HEK293 (cell line): ENCODE measurements around the gene IL1B.

Experiments used
- CTCF ChIA-PET: fragments of 350-600 bp; formaldehyde crosslinking; extraction: SDS; loops from one replicate; lab custom pipeline; 2021; ENCODE audit warnings: antibody characterized with exemption; lab: Yijun Ruan, JAX
- POLR2A ChIA-PET: fragments of 300-600 bp; formaldehyde crosslinking; extraction: SDS; loops from one replicate; lab custom pipeline; 2020; ENCODE audit warnings: antibody characterized with exemption, inconsistent platforms; lab: Yijun Ruan, JAX
- H3K27ac ChIP-seq: fragments of 200-500 bp; sonication (Bioruptor generic); 2 replicates; pipeline ENCODE4 v1.5.1; 2014; ENCODE audit warnings: low read depth, low read length, control low read depth, inconsistent platforms; ENCODE audit errors: extremely low read depth
- H3K36me3 ChIP-seq, 2 experiments: fragments of 200-500 bp in 1 of 2; sonication (Bioruptor generic) in 1 of 2; 1 replicate in 1 of 2; 2 replicates in 1 of 2; pipeline ENCODE4 v1.5.1; 2014 to 2017; ENCODE audit warnings: inconsistent platforms in 2 of 2, low read length in 2 of 2; ENCODE audit not compliant: control insufficient read depth in 2 of 2, insufficient read depth in 1 of 2
- H3K4me1 ChIP-seq: fragments of 200-500 bp; sonication (Bioruptor generic); 2 replicates; pipeline ENCODE4 v1.5.1; 2014; ENCODE audit warnings: mild to moderate bottlenecking, low read length, inconsistent platforms; ENCODE audit not compliant: control insufficient read depth, insufficient read depth
- H3K4me3 ChIP-seq: 2 replicates; pipeline ENCODE4 v1.5.1; 2011; ENCODE audit warnings: low read depth, mild to moderate bottlenecking, control low read depth, low read length, moderate library complexity
- H3K9me3 ChIP-seq: fragments of 200-500 bp; sonication (Bioruptor generic); 2 replicates; pipeline ENCODE4 v1.5.1; 2014; ENCODE audit warnings: low read depth, low read length, inconsistent platforms; ENCODE audit not compliant: control insufficient read depth, insufficient read depth
- BCL11A ChIP-seq: fragments of 450-650 bp; formaldehyde crosslinking; IDR thresholded peaks from 2 replicates; pipeline ENCODE4 v1.5.1; 2016; ENCODE audit warnings: low read depth, missing biosample characterization, missing genetic modification characterization
- HOXC10 ChIP-seq: sonication (generic); formaldehyde crosslinking; IDR thresholded peaks from 2 replicates; pipeline ENCODE4 v1.8.1; 2023; ENCODE audit warnings: mild to moderate bottlenecking, missing genetic modification reagents
- HOXD13 ChIP-seq: sonication (generic); formaldehyde crosslinking; IDR thresholded peaks from 2 replicates; pipeline ENCODE4 v1.8.0; 2022; ENCODE audit warnings: missing genetic modification reagents, borderline replicate concordance
- KLF7 ChIP-seq: fragments of 450-650 bp; formaldehyde crosslinking; IDR thresholded peaks from 2 replicates; pipeline ENCODE4 v1.5.1; 2016; ENCODE audit warnings: missing biosample characterization, missing genetic modification characterization, borderline replicate concordance
- SALL2 ChIP-seq: fragments of 450-650 bp; formaldehyde crosslinking; IDR thresholded peaks from 2 replicates; pipeline ENCODE4 v1.5.0; 2017; ENCODE audit warnings: missing biosample characterization, mild to moderate bottlenecking, missing genetic modification characterization, borderline replicate concordance
- SETDB1 ChIP-seq: IDR thresholded peaks from one replicate; pipeline ENCODE4 v1.6.1; 2017; ENCODE audit warnings: mild to moderate bottlenecking, low read length, moderate library complexity, mixed read lengths; ENCODE audit not compliant: insufficient read length
- ZNF138 ChIP-seq: fragments of 450-650 bp; formaldehyde crosslinking; IDR thresholded peaks from 2 replicates; pipeline ENCODE4 v1.5.1; 2016; ENCODE audit warnings: missing biosample characterization, missing genetic modification characterization, borderline replicate concordance
- ZNF169 ChIP-seq: fragments of 450-650 bp; formaldehyde crosslinking; IDR thresholded peaks from 2 replicates; pipeline ENCODE4 v1.5.1; 2016; ENCODE audit warnings: missing biosample characterization, missing genetic modification characterization
- ZNF174 ChIP-seq: fragments of 450-650 bp; formaldehyde crosslinking; IDR thresholded peaks from 2 replicates; pipeline ENCODE4 v1.5.0; 2017; ENCODE audit warnings: missing biosample characterization, mild to moderate bottlenecking, missing genetic modification characterization
- ZNF175 ChIP-seq: fragments of 450-650 bp; formaldehyde crosslinking; IDR thresholded peaks from 2 replicates; pipeline ENCODE4 v1.5.1; 2016; ENCODE audit warnings: missing biosample characterization, missing genetic modification characterization
- ZNF433 ChIP-seq: fragments of 450-650 bp; formaldehyde crosslinking; IDR thresholded peaks from 2 replicates; pipeline ENCODE4 v1.5.1; 2016; ENCODE audit warnings: missing biosample characterization, missing genetic modification characterization, low read depth
- ZNF555 ChIP-seq: fragments of 450-650 bp; formaldehyde crosslinking; conservative IDR thresholded peaks from 2 replicates; pipeline ENCODE4 v1.5.1; 2017; ENCODE audit warnings: missing biosample characterization, mild to moderate bottlenecking, missing genetic modification characterization, inconsistent platforms
- ZNF558 ChIP-seq: fragments of 450-650 bp; formaldehyde crosslinking; IDR thresholded peaks from 2 replicates; pipeline ENCODE4 v1.5.1; 2016; ENCODE audit warnings: missing biosample characterization, missing genetic modification characterization
- ZNF660 ChIP-seq: fragments of 450-650 bp; IDR thresholded peaks from 2 replicates; pipeline ENCODE4 v1.5.1; 2018; ENCODE audit warnings: missing biosample characterization, mild to moderate bottlenecking, missing genetic modification characterization
- TF ChIP-seq, protein P1 (sequence below): fragments of 450-650 bp; formaldehyde crosslinking; IDR thresholded peaks from 2 replicates; pipeline ENCODE4 v1.5.1; 2016; ENCODE audit warnings: missing biosample characterization, missing genetic modification characterization
- TF ChIP-seq, protein P2 (sequence below): fragments of 450-650 bp; IDR thresholded peaks from 2 replicates; pipeline ENCODE4 v1.5.1; 2018; ENCODE audit warnings: missing biosample characterization, mild to moderate bottlenecking, missing genetic modification characterization
- TF ChIP-seq, protein P3 (sequence below): fragments of 450-650 bp; formaldehyde crosslinking; optimal IDR thresholded peaks from 2 replicates; pipeline ENCODE3; 2016; ENCODE audit warnings: missing biosample characterization, mild to moderate bottlenecking, missing genetic modification characterization
- TF ChIP-seq, protein P4 (sequence below): fragments of 450-650 bp; formaldehyde crosslinking; IDR thresholded peaks from 2 replicates; pipeline ENCODE4 v1.5.1; 2016; ENCODE audit warnings: missing biosample characterization, missing genetic modification characterization
- TF ChIP-seq, protein P5 (sequence below): fragments of 450-650 bp; formaldehyde crosslinking; IDR thresholded peaks from 2 replicates; pipeline ENCODE4 v1.5.1; 2017; ENCODE audit warnings: missing biosample characterization, missing genetic modification characterization
- TF ChIP-seq, protein P6 (sequence below): fragments of 450-650 bp; formaldehyde crosslinking; conservative IDR thresholded peaks from 2 replicates; pipeline ENCODE4 v1.5.1; 2016; ENCODE audit warnings: low read depth, missing biosample characterization, missing genetic modification characterization

IL1B gene

DNA sequence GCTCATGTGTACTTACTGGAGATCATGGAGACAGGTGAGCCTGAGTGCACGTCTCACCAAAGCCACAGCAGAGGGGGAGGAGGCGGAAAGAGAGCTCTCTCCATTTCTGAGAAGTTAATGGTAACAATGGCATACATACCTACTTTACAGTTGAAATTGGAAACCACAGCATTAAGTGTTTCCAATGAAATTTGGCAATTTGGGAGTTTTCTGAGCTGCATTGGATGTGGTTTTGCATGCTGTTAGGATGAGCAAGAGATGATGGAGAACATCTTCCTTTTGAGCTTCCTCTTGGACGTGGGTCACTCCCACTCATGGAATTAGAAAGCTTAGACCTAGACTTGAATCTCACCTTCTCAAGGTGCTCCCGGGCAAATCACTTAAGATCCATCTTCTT, 48.9 kb upstream of the IL1B start:
- TF ChIP-seq ZNF175 (no peak), HOXD13 (CRISPR knock-in tag) (no peak), ZNF138 (no peak), SETDB1 (no peak), ZNF174 (tag by site-specific recombination) (no peak), KLF7 (tag by site-specific recombination) (no peak), HOXC10 (CRISPR knock-in tag) (no peak), ZNF555 (no peak), ZNF660 (tag by site-specific recombination) (no peak), BCL11A (tag by site-specific recombination) (no peak), ZNF169 (tag by site-specific recombination) (no peak)
- TF ChIP-seq, protein P1, sequence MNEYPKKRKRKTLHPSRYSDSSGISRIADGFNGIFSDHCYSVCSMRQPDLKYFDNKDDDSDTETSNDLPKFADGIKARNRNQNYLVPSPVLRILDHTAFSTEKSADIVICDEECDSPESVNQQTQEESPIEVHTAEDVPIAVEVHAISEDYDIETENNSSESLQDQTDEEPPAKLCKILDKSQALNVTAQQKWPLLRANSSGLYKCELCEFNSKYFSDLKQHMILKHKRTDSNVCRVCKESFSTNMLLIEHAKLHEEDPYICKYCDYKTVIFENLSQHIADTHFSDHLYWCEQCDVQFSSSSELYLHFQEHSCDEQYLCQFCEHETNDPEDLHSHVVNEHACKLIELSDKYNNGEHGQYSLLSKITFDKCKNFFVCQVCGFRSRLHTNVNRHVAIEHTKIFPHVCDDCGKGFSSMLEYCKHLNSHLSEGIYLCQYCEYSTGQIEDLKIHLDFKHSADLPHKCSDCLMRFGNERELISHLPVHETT (tag by site-specific recombination), result no peak
- TF ChIP-seq, protein P2, sequence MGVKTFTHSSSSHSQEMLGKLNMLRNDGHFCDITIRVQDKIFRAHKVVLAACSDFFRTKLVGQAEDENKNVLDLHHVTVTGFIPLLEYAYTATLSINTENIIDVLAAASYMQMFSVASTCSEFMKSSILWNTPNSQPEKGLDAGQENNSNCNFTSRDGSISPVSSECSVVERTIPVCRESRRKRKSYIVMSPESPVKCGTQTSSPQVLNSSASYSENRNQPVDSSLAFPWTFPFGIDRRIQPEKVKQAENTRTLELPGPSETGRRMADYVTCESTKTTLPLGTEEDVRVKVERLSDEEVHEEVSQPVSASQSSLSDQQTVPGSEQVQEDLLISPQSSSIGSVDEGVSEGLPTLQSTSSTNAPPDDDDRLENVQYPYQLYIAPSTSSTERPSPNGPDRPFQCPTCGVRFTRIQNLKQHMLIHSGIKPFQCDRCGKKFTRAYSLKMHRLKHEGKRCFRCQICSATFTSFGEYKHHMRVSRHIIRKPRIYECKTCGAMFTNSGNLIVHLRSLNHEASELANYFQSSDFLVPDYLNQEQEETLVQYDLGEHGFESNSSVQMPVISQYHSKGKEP, result no peak
- TF ChIP-seq, protein P3, sequence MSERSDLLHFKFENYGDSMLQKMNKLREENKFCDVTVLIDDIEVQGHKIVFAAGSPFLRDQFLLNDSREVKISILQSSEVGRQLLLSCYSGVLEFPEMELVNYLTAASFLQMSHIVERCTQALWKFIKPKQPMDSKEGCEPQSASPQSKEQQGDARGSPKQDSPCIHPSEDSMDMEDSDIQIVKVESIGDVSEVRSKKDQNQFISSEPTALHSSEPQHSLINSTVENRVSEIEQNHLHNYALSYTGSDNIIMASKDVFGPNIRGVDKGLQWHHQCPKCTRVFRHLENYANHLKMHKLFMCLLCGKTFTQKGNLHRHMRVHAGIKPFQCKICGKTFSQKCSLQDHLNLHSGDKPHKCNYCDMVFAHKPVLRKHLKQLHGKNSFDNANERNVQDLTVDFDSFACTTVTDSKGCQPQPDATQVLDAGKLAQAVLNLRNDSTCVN, result no peak
- TF ChIP-seq, protein P4, sequence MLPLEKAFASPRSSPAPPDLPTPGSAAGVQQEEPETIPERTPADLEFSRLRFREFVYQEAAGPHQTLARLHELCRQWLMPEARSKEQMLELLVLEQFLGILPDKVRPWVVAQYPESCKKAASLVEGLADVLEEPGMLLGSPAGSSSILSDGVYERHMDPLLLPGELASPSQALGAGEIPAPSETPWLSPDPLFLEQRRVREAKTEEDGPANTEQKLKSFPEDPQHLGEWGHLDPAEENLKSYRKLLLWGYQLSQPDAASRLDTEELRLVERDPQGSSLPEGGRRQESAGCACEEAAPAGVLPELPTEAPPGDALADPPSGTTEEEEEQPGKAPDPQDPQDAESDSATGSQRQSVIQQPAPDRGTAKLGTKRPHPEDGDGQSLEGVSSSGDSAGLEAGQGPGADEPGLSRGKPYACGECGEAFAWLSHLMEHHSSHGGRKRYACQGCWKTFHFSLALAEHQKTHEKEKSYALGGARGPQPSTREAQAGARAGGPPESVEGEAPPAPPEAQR (tag by site-specific recombination), result no peak
- TF ChIP-seq, protein P5, sequence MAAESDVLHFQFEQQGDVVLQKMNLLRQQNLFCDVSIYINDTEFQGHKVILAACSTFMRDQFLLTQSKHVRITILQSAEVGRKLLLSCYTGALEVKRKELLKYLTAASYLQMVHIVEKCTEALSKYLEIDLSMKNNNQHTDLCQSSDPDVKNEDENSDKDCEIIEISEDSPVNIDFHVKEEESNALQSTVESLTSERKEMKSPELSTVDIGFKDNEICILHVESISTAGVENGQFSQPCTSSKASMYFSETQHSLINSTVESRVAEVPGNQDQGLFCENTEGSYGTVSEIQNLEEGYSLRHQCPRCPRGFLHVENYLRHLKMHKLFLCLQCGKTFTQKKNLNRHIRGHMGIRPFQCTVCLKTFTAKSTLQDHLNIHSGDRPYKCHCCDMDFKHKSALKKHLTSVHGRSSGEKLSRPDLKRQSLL, result no peak
- TF ChIP-seq, all 188 proteins: peak for 0
- Histone ChIP-seq H3K4me3 (no peak overlapping the region), H3K27ac (no peak overlapping the region), H3K36me3 (no peaks in the 10 kb centered on the region), H3K4me1 (peaks cover 2% of the 10 kb centered on the region; the same call in 1 of the 2 replicates), H3K9me3 (no peaks in the 10 kb centered on the region)
- ChIA-PET CTCF (interaction anchor here (0.6 to 4.1 kb wide), 43 partner anchors 7 to 281 kb away, joined by 3 to 64 read pairs (median 5); partner anchors contain the start of gene CKAP2L), POLR2A (interaction anchor here (0.6 to 1.1 kb wide), 2 partner anchors 135 to 257 kb away, joined by 3 read pairs; no protein-coding TSS in a partner anchor)

DNA sequence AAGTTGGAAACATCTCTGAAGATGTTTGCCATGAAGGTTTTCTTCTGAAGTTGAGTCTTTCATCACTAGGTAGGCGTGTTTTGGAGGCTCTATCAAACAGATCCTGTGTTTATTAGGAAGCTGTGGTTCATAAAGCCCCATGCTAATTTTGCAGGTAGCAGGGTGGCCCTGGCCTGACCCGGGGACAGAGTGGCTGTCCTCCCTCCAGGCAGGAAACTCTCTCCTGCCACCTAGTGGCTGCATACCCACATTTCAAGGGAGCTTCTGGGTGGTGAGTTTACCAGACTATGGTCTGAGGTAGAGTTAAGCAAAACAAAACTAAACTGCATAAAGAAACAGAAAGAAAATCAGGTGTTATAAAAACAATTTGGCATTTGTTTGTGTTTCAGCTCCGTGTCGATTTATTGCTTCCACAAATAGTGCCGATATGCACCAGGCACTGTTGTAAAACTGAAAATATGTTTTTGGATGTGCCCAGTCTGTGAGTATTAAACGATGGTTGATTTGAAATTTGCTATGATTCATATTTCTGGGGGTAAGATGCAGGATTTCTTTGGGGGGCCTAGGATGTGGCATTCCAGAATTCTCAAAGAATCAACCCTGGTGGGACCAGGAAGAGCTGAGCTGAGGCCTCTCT, 48.4 kb upstream of the IL1B start:
- Histone ChIP-seq H3K27ac (no peak overlapping the region), H3K36me3 (no peaks in the 10 kb centered on the region), H3K4me3 (no peak overlapping the region), H3K9me3 (no peaks in the 10 kb centered on the region), H3K4me1 (peaks cover 2% of the 10 kb centered on the region; the same call in 1 of the 2 replicates)
- ChIA-PET CTCF (interaction anchor here (0.6 to 4.1 kb wide), 42 partner anchors 8 to 382 kb away, joined by 3 to 64 read pairs (median 4); partner anchors contain the start of gene CKAP2L), POLR2A (interaction anchor here (0.6 to 1.1 kb wide), 2 partner anchors 135 to 257 kb away, joined by 3 read pairs; no protein-coding TSS in a partner anchor)
- TF ChIP-seq ZNF433 (tag by site-specific recombination) (no peak), ZNF558 (no peak), SALL2 (tag by site-specific recombination) (no peak)
- TF ChIP-seq, protein P6, sequence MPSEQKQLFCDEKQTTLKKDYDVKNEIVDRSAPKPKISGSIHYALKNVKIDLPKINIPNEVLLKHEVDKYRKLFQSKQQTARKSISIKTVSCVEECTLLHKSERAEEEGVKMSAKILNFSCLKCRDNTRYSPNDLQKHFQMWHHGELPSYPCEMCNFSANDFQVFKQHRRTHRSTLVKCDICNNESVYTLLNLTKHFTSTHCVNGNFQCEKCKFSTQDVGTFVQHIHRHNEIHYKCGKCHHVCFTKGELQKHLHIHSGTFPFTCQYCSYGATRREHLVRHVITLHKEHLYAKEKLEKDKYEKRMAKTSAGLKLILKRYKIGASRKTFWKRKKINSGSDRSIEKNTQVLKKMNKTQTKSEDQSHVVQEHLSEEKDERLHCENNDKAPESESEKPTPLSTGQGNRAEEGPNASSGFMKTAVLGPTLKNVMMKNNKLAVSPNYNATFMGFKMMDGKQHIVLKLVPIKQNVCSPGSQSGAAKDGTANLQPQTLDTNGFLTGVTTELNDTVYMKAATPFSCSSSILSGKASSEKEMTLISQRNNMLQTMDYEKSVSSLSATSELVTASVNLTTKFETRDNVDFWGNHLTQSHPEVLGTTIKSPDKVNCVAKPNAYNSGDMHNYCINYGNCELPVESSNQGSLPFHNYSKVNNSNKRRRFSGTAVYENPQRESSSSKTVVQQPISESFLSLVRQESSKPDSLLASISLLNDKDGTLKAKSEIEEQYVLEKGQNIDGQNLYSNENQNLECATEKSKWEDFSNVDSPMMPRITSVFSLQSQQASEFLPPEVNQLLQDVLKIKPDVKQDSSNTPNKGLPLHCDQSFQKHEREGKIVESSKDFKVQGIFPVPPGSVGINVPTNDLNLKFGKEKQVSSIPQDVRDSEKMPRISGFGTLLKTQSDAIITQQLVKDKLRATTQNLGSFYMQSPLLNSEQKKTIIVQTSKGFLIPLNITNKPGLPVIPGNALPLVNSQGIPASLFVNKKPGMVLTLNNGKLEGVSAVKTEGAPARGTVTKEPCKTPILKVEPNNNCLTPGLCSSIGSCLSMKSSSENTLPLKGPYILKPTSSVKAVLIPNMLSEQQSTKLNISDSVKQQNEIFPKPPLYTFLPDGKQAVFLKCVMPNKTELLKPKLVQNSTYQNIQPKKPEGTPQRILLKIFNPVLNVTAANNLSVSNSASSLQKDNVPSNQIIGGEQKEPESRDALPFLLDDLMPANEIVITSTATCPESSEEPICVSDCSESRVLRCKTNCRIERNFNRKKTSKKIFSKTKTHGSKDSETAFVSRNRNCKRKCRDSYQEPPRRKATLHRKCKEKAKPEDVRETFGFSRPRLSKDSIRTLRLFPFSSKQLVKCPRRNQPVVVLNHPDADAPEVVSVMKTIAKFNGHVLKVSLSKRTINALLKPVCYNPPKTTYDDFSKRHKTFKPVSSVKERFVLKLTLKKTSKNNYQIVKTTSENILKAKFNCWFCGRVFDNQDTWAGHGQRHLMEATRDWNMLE (tag by site-specific recombination), result no peak
